Measurements from ENCODE around the gene SEMA4B. TPM values are rescaled to one million over a fixed set of nuclear protein-coding genes. Genes with fewer than 3 reads are reported as not detected.

Gene SEMA4B
- total and polyA plus RNA-seq, 2 experiments from 2014 or later, result 16.7 to 48.2 TPM

DNA sequence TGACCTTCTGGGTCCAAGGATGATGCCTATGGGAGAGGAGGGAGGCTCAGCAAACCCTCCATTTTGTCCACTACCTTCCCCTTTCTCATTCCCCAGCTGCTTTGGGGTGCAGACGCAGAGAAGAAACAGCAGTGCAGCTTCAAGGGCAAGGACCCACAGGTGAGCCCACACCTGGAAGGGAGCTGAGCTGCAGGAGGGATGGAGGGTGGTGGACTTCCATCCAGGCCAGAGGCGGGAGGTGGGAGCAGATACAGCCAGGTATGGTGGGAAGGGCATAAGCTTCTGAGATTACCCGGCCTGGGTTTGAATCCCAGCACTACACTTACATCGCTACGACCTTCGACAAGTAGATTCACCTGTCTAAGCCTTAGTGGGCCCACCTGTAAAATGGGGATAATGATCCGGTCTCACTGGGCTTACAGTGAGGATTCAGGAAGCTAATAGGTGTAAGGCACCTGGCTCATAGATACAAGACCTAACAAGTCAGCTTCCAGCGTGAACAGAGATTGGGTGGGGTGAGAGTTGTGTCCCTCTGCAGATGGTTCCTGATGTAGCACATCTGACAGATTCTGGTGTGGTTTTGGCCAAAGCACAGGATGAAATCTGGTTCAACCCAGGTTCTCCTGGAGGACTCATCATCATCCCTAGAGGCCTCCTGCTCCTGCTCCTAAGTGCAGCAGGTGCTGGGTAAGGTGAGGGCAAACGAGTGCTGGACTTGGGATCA lies 16.7 kb downstream of the SEMA4B start:
- Histone ChIP-seq H3K4me3 (no peak overlapping the region), H3K9me2 (ENCODE audit: insufficient read depth) (no peaks in the 10 kb centered on the region), H3K79me2 (replicated peaks; ENCODE audit: insufficient read depth) (peaks cover 23% of the 10 kb centered on the region), H4K20me1 (replicated peaks; ENCODE audit: insufficient read depth) (peaks cover 7% of the 10 kb centered on the region; the same call in 1 of the 2 replicates), H3K27ac (ENCODE audit: low read depth) (no peak overlapping the region), H3K27me3 (ENCODE audit: insufficient read depth) (no peaks in the 10 kb centered on the region), H3F3A (replicated peaks; ENCODE audit: low read depth) (no peaks in the 10 kb centered on the region), H3K4me1 (ENCODE audit: insufficient read depth) (no peaks in the 10 kb centered on the region; the same call in 1 of the 2 replicates), H2AFZ (no peak overlapping the region), H3K4me2 (no peak overlapping the region), H3K36me3 (ENCODE audit: insufficient read depth) (peaks cover 3% of the 10 kb centered on the region; the same call in 1 of the 2 replicates)
- TF ChIP-seq EZH2phosphoT487 (IDR thresholded peaks at IDR 0.05; ENCODE audit: unreplicated experiment) (no peak), ETS1 (IDR thresholded peaks at IDR 0.05) (no peak), ZNF462 (CRISPR knock-in tag; IDR thresholded peaks at IDR 0.05) (no peak), ZNF114 (CRISPR knock-in tag; IDR thresholded peaks at IDR 0.05) (no peak), ZNF331 (CRISPR knock-in tag; IDR thresholded peaks at IDR 0.05; ENCODE audit: low read depth) (no peak), EZH2 (IDR thresholded peaks at IDR 0.05; ENCODE audit: low read depth, unreplicated experiment) (no peak), JUNB (IDR thresholded peaks at IDR 0.05; ENCODE audit: unreplicated experiment) (no peak), STAT1 (IDR thresholded peaks at IDR 0.05; ENCODE audit: unreplicated experiment) (no peak), CREB1 (CRISPR knock-in tag; IDR thresholded peaks at IDR 0.05; ENCODE audit: low read depth) (no peak), NANOG (IDR thresholded peaks at IDR 0.05; ENCODE audit: borderline replicate concordance) (no peak), CTCF (conservative IDR thresholded peaks at IDR 0.05; ENCODE audit: low read depth in 2 of 2) (no peak), POLR2AphosphoS5 (IDR thresholded peaks at IDR 0.05; ENCODE audit: low read depth) (no peak)
- TF ChIP-seq, protein P1, sequence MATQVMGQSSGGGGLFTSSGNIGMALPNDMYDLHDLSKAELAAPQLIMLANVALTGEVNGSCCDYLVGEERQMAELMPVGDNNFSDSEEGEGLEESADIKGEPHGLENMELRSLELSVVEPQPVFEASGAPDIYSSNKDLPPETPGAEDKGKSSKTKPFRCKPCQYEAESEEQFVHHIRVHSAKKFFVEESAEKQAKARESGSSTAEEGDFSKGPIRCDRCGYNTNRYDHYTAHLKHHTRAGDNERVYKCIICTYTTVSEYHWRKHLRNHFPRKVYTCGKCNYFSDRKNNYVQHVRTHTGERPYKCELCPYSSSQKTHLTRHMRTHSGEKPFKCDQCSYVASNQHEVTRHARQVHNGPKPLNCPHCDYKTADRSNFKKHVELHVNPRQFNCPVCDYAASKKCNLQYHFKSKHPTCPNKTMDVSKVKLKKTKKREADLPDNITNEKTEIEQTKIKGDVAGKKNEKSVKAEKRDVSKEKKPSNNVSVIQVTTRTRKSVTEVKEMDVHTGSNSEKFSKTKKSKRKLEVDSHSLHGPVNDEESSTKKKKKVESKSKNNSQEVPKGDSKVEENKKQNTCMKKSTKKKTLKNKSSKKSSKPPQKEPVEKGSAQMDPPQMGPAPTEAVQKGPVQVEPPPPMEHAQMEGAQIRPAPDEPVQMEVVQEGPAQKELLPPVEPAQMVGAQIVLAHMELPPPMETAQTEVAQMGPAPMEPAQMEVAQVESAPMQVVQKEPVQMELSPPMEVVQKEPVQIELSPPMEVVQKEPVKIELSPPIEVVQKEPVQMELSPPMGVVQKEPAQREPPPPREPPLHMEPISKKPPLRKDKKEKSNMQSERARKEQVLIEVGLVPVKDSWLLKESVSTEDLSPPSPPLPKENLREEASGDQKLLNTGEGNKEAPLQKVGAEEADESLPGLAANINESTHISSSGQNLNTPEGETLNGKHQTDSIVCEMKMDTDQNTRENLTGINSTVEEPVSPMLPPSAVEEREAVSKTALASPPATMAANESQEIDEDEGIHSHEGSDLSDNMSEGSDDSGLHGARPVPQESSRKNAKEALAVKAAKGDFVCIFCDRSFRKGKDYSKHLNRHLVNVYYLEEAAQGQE (IDR thresholded peaks at IDR 0.05; ENCODE audit: unreplicated experiment), result no peak
- ATAC-seq (no peak), DNase-seq (ENCODE audit: low spot score) (no peak)
- H3K9me3 Mint-ChIP-seq, result no peaks in the 10 kb centered on the region
- H3K27ac Mint-ChIP-seq, result no peak overlapping the region
- peaks cover 17% of the 10 kb centered on the region for H3K4me1 Mint-ChIP-seq
- peaks cover 6% of the 10 kb centered on the region for H3K27me3 Mint-ChIP-seq (ENCODE audit: insufficient read depth, low read depth, poor library complexity)
- no peak overlapping the region for H3K4me3 Mint-ChIP-seq
- peaks cover 6% of the 10 kb centered on the region; the same call in 2 of the 3 replicates for H3K36me3 Mint-ChIP-seq (ENCODE audit: low read depth)

Data from GM23338 (cell line).